HepG2 (cell line): Measurements from ENCODE around the gene NFS1. TPM values are rescaled to one million over a fixed set of nuclear protein-coding genes. Genes with fewer than 3 reads are reported as not detected.

Source experiments
- CHD2 ChIP-seq: IDR thresholded peaks from 2 replicates; pipeline ENCODE4 v1.6.1; 2011; ENCODE audit warnings: low read depth, low read length, improper control_type of control experiment
- FIP1L1 ChIP-seq: fragments of 200-400 bp; formaldehyde crosslinking; IDR thresholded peaks from 2 replicates; pipeline ENCODE4 v1.6.1; 2018; ENCODE audit warnings: low read depth, mild to moderate bottlenecking, low read length, moderate library complexity, borderline replicate concordance; ENCODE audit not compliant: insufficient read depth
- HNRNPH1 ChIP-seq: fragments of 200-400 bp; formaldehyde crosslinking; optimal IDR thresholded peaks from 2 replicates; pipeline ENCODE3; 2017; ENCODE audit warnings: mild to moderate bottlenecking, low read depth, low read length
- JDP2 ChIP-seq: sonication (generic); formaldehyde crosslinking; IDR thresholded peaks from 2 replicates; pipeline ENCODE4 v1.8.1; 2022; ENCODE audit warnings: missing genetic modification reagents, borderline replicate concordance
- KLF12 ChIP-seq: sonication (generic); formaldehyde crosslinking; IDR thresholded peaks from 2 replicates; pipeline ENCODE4 v1.4.0; 2020; ENCODE audit warnings: missing genetic modification reagents, borderline replicate concordance
- MYPOP ChIP-seq: sonication (generic); formaldehyde crosslinking; IDR thresholded peaks from 2 replicates; pipeline ENCODE4 v1.8.1; 2023; ENCODE audit warnings: mild to moderate bottlenecking, moderate library complexity, missing genetic modification reagents
- NR2F6 ChIP-seq, 2 experiments: IDR thresholded peaks; 2 replicates each; pipeline ENCODE4 v1.6.1; 2016; ENCODE audit warnings: antibody characterized with exemption in 1 of 2, mild to moderate bottlenecking in 1 of 2
- SOX6 ChIP-seq, 2 experiments: fragments of 450-650 bp in 1 of 2; sonication (generic) in 1 of 2; formaldehyde crosslinking in 1 of 2; IDR thresholded peaks; 2 replicates each; pipeline versions ENCODE4 v1.4.0 to v1.6.1; 2017 to 2020; ENCODE audit warnings: antibody characterized with exemption in 1 of 2, mild to moderate bottlenecking in 1 of 2, missing genetic modification reagents in 1 of 2
- SUZ12 ChIP-seq: fragments of 150-350 bp; IDR thresholded peaks from 2 replicates; pipeline ENCODE4 v1.6.1; 2014; ENCODE audit warnings: low read depth, low read length
- TFDP2 ChIP-seq: sonication (generic); formaldehyde crosslinking; IDR thresholded peaks from 2 replicates; pipeline ENCODE4 v1.4.0; 2020; ENCODE audit warnings: missing genetic modification reagents
- ZNF251 ChIP-seq: sonication (generic); formaldehyde crosslinking; IDR thresholded peaks from 2 replicates; pipeline ENCODE4 v1.9.0; 2021; ENCODE audit warnings: mild to moderate bottlenecking, missing genetic modification reagents
- ZNF350 ChIP-seq: sonication (generic); formaldehyde crosslinking; IDR thresholded peaks from 2 replicates; pipeline ENCODE4 v1.4.0; 2020; ENCODE audit warnings: mild to moderate bottlenecking, low read depth, missing genetic modification reagents, borderline replicate concordance
- ZNF644 ChIP-seq: IDR thresholded peaks from 2 replicates; pipeline ENCODE4 v1.6.1; 2016; ENCODE audit warnings: low read depth
- ZNF660 ChIP-seq: sonication (generic); formaldehyde crosslinking; IDR thresholded peaks from 2 replicates; pipeline ENCODE4 v1.5.1; 2020; ENCODE audit warnings: mild to moderate bottlenecking, low read depth, missing genetic modification reagents, borderline replicate concordance
- ZNF776 ChIP-seq: sonication (generic); formaldehyde crosslinking; IDR thresholded peaks from 2 replicates; pipeline ENCODE4 v1.4.0; 2020; ENCODE audit warnings: mild to moderate bottlenecking, missing genetic modification reagents
- polyA plus RNA-seq, 8 experiments: library from polyadenylated mRNA; depleted of rRNA in 3 of 8; stranded (reverse) in 7 of 8; unstranded in 1 of 8; fragments of >200 nt; fragmentation: Illumina TruSeq in 4 of 8; extraction: Trizol in 4 of 8; gene quantifications; 2 replicates each; pipeline versions ENCODE4 v1.2.1 to v1.2.3, GENCODE V29; 2011 to 2016; ENCODE audit warnings: low read depth in 4 of 8, missing spikeins in 1 of 8, mixed read lengths in 1 of 8; ENCODE audit not compliant: insufficient read depth in 1 of 8
- total RNA-seq, 5 experiments: library from RNA; depleted of rRNA; stranded (reverse); fragments of >200 nt; fragmentation: Illumina TruSeq; extraction: Trizol; gene quantifications; 2 replicates each; pipeline ENCODE4 v1.2.3, GENCODE V29; 2016; ENCODE audit warnings: low read depth in 1 of 5
- TF ChIP-seq, protein P1 (sequence below): sonication (generic); formaldehyde crosslinking; IDR thresholded peaks from 2 replicates; pipeline ENCODE4 v1.5.0; 2020; ENCODE audit warnings: mild to moderate bottlenecking, missing genetic modification reagents
- TF ChIP-seq, protein P2 (sequence below): IDR thresholded peaks from 2 replicates; pipeline ENCODE4 v1.6.1; 2016
- TF ChIP-seq, protein P3 (sequence below): sonication (generic); formaldehyde crosslinking; IDR thresholded peaks from 2 replicates; pipeline ENCODE4 v1.5.1; 2020; ENCODE audit warnings: missing genetic modification reagents, mild to moderate bottlenecking, borderline replicate concordance
- TF ChIP-seq, protein P4 (sequence below): sonication (generic); formaldehyde crosslinking; IDR thresholded peaks from 2 replicates; pipeline ENCODE4 v1.4.0; 2020; ENCODE audit warnings: missing genetic modification reagents

NFS1 gene
- total and polyA plus RNA-seq, 2 of the 13 experiments (the other 11 are each of a cell fraction or from before 2014, with no cell fraction given), result 65.9 to 88.1 TPM

GRCh38 chr20:35698298-35699126 is 640 bp downstream of the NFS1 start (continued):
- TF ChIP-seq, protein P1, sequence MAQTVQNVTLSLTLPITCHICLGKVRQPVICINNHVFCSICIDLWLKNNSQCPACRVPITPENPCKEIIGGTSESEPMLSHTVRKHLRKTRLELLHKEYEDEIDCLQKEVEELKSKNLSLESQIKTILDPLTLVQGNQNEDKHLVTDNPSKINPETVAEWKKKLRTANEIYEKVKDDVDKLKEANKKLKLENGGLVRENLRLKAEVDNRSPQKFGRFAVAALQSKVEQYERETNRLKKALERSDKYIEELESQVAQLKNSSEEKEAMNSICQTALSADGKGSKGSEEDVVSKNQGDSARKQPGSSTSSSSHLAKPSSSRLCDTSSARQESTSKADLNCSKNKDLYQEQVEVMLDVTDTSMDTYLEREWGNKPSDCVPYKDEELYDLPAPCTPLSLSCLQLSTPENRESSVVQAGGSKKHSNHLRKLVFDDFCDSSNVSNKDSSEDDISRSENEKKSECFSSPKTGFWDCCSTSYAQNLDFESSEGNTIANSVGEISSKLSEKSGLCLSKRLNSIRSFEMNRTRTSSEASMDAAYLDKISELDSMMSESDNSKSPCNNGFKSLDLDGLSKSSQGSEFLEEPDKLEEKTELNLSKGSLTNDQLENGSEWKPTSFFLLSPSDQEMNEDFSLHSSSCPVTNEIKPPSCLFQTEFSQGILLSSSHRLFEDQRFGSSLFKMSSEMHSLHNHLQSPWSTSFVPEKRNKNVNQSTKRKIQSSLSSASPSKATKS (CRISPR knock-in tag), result no peak
- TF ChIP-seq ZNF660, result no peak; the same call in 1 of the 2 replicates
- peak; percentile 93; the same call in 1 of the 2 replicates for TF ChIP-seq ZNF251 (CRISPR knock-in tag)
- TF ChIP-seq, protein P2, sequence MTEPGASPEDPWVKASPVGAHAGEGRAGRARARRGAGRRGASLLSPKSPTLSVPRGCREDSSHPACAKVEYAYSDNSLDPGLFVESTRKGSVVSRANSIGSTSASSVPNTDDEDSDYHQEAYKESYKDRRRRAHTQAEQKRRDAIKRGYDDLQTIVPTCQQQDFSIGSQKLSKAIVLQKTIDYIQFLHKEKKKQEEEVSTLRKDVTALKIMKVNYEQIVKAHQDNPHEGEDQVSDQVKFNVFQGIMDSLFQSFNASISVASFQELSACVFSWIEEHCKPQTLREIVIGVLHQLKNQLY (CRISPR knock-in tag), result no peak
- no peak for TF ChIP-seq JDP2 (CRISPR knock-in tag)
- TF ChIP-seq, protein P3, sequence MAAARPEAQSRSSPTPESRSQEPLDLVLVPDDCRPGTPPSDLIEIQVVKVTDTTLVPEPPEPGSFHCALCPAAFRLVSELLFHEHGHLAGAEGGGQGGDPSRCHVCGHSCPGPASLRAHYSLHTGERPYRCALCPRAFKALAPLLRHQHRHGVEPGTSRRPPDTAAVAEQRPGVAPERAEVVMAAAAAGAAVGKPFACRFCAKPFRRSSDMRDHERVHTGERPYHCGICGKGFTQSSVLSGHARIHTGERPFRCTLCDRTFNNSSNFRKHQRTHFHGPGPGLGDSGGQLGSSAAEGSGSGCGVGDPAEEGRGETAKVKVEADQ, result no peak
- TF ChIP-seq SOX6 (IDR thresholded peaks at IDR 0.05), result no peak
- no peak for TF ChIP-seq SOX6 (CRISPR knock-in tag; IDR thresholded peaks at IDR 0.05)
- TF ChIP-seq HNRNPH1, result no peak
- 0 out of 2 replicates have a peak, but pooled peaks have one; percentile 8 for TF ChIP-seq ZNF644
- TF ChIP-seq NR2F6 (IDR thresholded peaks at IDR 0.05), result no peak
- no peak for TF ChIP-seq NR2F6 (CRISPR knock-in tag; IDR thresholded peaks at IDR 0.05)
- no peak for TF ChIP-seq SUZ12
- no peak for TF ChIP-seq KLF12 (CRISPR knock-in tag)
- no peak for TF ChIP-seq ZNF350 (CRISPR knock-in tag)
- no peak for TF ChIP-seq FIP1L1
- TF ChIP-seq MYPOP, result no peak
- TF ChIP-seq ZNF776 (CRISPR knock-in tag), result no peak
- TF ChIP-seq, protein P4, sequence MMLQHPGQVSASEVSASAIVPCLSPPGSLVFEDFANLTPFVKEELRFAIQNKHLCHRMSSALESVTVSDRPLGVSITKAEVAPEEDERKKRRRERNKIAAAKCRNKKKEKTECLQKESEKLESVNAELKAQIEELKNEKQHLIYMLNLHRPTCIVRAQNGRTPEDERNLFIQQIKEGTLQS (CRISPR knock-in tag), result no peak
- TF ChIP-seq TFDP2, result no peak
- no peak for TF ChIP-seq CHD2
